Osteoblast (primary cell): ENCODE data around the gene HDAC4. TPM values are rescaled to one million over a fixed set of nuclear protein-coding genes. Genes with fewer than 3 reads are reported as not detected.
A peak's percentile ranks its signal among the peaks of the same experiment; 100 is the strongest.
"Not testable (repeated sequence)": the region's sequence is repeated elsewhere in the genome, so short reads cannot be mapped to it uniquely, and the experiment has no call there.

Experiments used
- DNase-seq: peaks from one replicate; pipeline ENCODE4 v3.0.0; 2011; ENCODE audit warnings: low spot score, mixed read lengths; ENCODE audit not compliant: insufficient read length; ENCODE audit errors: missing footprints
- H2AFZ ChIP-seq: 2 replicates; pipeline ENCODE4 v1.6.0; 2011; ENCODE audit warnings: mild to moderate bottlenecking, low read length
- H3K27ac ChIP-seq: 2 replicates; pipeline ENCODE4 v1.5.1; 2011; ENCODE audit warnings: mild to moderate bottlenecking, low read depth, low read length, moderate library complexity
- H3K27me3 ChIP-seq: 2 replicates; pipeline ENCODE4 v1.6.0; 2012; ENCODE audit warnings: mild to moderate bottlenecking, control low read depth, inconsistent platforms, low read length, moderate library complexity; ENCODE audit not compliant: insufficient read depth
- H3K36me3 ChIP-seq: 2 replicates; pipeline ENCODE4 v1.5.1; 2011; ENCODE audit warnings: mild to moderate bottlenecking, low read length, control low read depth, moderate library complexity; ENCODE audit not compliant: insufficient read depth
- H3K4me1 ChIP-seq: 2 replicates; pipeline ENCODE4 v1.5.1; 2011; ENCODE audit warnings: mild to moderate bottlenecking, low read length, control low read depth, moderate library complexity; ENCODE audit not compliant: insufficient read depth
- H3K4me2 ChIP-seq: 2 replicates; pipeline ENCODE4 v1.6.0; 2011; ENCODE audit warnings: mild to moderate bottlenecking, low read length; ENCODE audit not compliant: insufficient read depth
- H3K4me3 ChIP-seq: fragments of 200-600 bp; sonication (generic); 3 replicates; pipeline ENCODE4 v1.5.1; 2012; ENCODE audit warnings: mild to moderate bottlenecking, low read length, inconsistent platforms; ENCODE audit not compliant: insufficient read depth
- H3K79me2 ChIP-seq: 2 replicates; pipeline ENCODE4 v1.6.0; 2012; ENCODE audit warnings: mild to moderate bottlenecking, low read length, control low read depth, inconsistent platforms; ENCODE audit not compliant: insufficient read depth
- H3K9me3 ChIP-seq: 2 replicates; pipeline ENCODE4 v1.5.1; 2011; ENCODE audit warnings: low read depth, low read length, control low read depth
- H4K20me1 ChIP-seq: 2 replicates; pipeline ENCODE4 v1.6.0; 2012; ENCODE audit warnings: mild to moderate bottlenecking, low read length, control low read depth; ENCODE audit not compliant: insufficient read depth
- total RNA-seq: library from RNA; depleted of rRNA; stranded (reverse); fragments of >200 nt; gene quantifications from 2 replicates; pipeline ENCODE4 v1.2.3, GENCODE V29; 2012
- TF ChIP-seq, protein P1 (sequence below): IDR thresholded peaks from 2 replicates; pipeline ENCODE4 v1.5.1; 2011; ENCODE audit warnings: mild to moderate bottlenecking, low read depth, low read length, moderate library complexity; ENCODE audit errors: extremely low read depth

Gene HDAC4
- total RNA-seq = 23.3 and 30.8 TPM in 2 replicates

DNA sequence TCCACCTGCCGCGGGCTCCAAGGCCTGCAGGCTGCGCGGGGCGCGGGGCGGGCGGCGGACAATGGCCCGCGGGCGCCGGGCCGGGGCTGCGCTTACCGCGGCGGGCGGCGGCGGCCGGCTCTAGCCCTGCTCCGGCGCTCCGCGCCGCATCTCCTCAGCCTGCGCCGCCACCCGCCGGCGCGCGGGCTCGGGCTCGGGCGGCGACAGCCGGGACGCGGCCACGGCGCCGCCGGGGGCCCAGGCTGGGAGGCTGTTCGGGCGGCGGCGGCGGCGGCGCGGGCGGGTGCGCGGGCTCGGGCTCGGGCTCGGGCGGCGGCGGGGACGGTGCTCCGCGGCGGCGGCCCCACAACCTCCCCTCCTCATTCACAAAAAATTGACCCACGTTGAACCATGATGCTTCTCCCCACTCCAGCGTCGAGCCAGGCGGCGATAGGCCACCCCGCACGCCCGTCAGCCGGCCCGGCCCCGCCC lies at the start of gene HDAC4:
Gene HDAC4, minus strand, starts transcription at position 425 of the 471 bp plus-strand sequence. CDS start 48,321 bp downstream, outside the sequence.
- Histone ChIP-seq H3K27me3 (no peaks in the 10 kb centered on the region), H4K20me1 (peaks cover 17% of the 10 kb centered on the region), H3K36me3 (no peaks in the 10 kb centered on the region), H3K79me2 (peaks cover 29% of the 10 kb centered on the region), H3K9me3 (no peaks in the 10 kb centered on the region), H3K4me1 (peaks cover 17% of the 10 kb centered on the region), H2AFZ (peak within 1 kb of the TSS; percentile 99), H3K4me2 (peak within 1 kb of the TSS; percentile 93), H3K4me3 (peak within 1 kb of the TSS; percentile 95), H3K27ac (peak within 1 kb of the TSS; percentile 100)
- no peak for DNase-seq
- TF ChIP-seq, protein P1, sequence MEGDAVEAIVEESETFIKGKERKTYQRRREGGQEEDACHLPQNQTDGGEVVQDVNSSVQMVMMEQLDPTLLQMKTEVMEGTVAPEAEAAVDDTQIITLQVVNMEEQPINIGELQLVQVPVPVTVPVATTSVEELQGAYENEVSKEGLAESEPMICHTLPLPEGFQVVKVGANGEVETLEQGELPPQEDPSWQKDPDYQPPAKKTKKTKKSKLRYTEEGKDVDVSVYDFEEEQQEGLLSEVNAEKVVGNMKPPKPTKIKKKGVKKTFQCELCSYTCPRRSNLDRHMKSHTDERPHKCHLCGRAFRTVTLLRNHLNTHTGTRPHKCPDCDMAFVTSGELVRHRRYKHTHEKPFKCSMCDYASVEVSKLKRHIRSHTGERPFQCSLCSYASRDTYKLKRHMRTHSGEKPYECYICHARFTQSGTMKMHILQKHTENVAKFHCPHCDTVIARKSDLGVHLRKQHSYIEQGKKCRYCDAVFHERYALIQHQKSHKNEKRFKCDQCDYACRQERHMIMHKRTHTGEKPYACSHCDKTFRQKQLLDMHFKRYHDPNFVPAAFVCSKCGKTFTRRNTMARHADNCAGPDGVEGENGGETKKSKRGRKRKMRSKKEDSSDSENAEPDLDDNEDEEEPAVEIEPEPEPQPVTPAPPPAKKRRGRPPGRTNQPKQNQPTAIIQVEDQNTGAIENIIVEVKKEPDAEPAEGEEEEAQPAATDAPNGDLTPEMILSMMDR = no peak

- H3K4me1 ChIP-seq, H3K27me3 ChIP-seq, H3K4me3 ChIP-seq, H3K36me3 ChIP-seq, DNase-seq, H3K9me3 ChIP-seq, H2AFZ ChIP-seq, H3K27ac ChIP-seq, H3K79me2 ChIP-seq, H3K4me2 ChIP-seq, H4K20me1 ChIP-seq: not testable (repeated sequence)
Observed at GRCh38 chr2:239449468-239449867, 48.6 kb upstream of the HDAC4 start.

- Histone ChIP-seq H3K79me2 (no peaks in the 10 kb centered on the region), H3K27ac (no peak overlapping the region), H3K9me3 (no peaks in the 10 kb centered on the region), H4K20me1 (no peaks in the 10 kb centered on the region), H3K27me3 (peaks cover 4% of the 10 kb centered on the region), H3K4me1 (no peaks in the 10 kb centered on the region), H2AFZ (no peak overlapping the region), H3K4me3 (no peak overlapping the region), H3K4me2 (no peak overlapping the region), H3K36me3 (no peaks in the 10 kb centered on the region)
- TF ChIP-seq, protein P1 = no peak
- DNase-seq = no peak
Observed at GRCh38 chr2:239445771-239446524, 45.1 kb upstream of the HDAC4 start.

DNA sequence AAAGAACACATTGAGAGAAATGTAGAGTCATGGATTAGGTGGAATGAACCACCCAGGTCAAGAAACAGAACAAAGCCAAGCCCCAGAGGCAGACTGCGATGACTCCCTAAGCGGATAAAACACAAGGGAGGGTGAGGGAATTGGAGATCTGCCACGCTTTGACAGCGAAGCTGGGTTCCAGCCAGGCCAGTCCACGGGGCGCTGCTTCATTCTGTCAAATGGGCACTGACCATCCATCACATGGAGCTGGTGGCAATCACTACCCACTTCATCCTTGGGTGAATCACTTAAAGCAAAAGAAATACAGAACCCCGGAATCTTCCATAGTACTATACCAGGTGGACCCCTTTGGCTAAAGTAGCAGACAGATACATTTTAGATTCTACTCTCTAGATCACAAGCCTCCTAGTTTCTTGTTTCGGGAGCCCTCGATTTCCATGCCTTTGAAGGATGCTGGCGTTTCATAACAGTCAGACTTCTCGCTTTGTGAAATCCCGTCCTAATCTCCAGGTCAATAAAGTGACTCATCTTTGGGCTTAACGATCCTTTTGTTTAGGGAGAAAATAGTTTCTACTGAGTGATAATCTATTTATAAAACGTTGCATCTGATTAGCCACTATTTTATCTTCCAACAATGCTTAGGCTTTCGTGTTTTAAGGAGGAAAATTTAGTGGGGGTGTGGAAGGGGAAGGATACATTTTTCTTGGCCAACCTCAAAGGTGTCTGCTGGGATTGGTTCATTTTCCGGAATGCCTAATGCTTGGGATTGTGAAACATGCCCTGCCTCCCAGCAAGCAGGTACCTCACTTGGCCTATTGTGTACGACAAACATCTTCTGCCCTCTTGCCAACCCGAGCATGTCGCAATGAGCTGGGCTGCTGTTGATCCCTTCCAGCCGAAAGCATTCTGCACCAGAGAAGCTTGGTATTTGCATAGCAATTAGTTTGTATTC lies 44.1 kb upstream of the HDAC4 start:
- no peak overlapping the region for H3K4me2 ChIP-seq
- no peak overlapping the region for H3K27ac ChIP-seq
- no peak for DNase-seq

More for the DNA sequence above, 44.1 kb upstream of the HDAC4 start:
- Histone ChIP-seq H3K9me3 (no peaks in the 10 kb centered on the region), H3K4me3 (no peak overlapping the region), H4K20me1 (no peaks in the 10 kb centered on the region), H3K79me2 (no peaks in the 10 kb centered on the region), H3K36me3 (no peaks in the 10 kb centered on the region), H3K4me1 (no peaks in the 10 kb centered on the region), H3K27me3 (peaks cover 15% of the 10 kb centered on the region), H2AFZ (no peak overlapping the region)
- TF ChIP-seq, protein P1 = no peak
